HG02970 (cell line): ENCODE results near the gene SIK2.
"Not testable (repeated sequence)": the region's sequence is repeated elsewhere in the genome, so short reads cannot be mapped to it uniquely, and the experiment has no call there.

Experiments
- ATAC-seq: cut with Tn5 transposase; IDR thresholded peaks from one replicate; pipeline ENCODE4 v1.9.1; 2021; ENCODE audit warnings: mild to moderate bottlenecking, moderate library complexity, moderate number of reproducible peaks; ENCODE audit not compliant: unreplicated experiment, low FRiP score

SIK2 gene

DNA sequence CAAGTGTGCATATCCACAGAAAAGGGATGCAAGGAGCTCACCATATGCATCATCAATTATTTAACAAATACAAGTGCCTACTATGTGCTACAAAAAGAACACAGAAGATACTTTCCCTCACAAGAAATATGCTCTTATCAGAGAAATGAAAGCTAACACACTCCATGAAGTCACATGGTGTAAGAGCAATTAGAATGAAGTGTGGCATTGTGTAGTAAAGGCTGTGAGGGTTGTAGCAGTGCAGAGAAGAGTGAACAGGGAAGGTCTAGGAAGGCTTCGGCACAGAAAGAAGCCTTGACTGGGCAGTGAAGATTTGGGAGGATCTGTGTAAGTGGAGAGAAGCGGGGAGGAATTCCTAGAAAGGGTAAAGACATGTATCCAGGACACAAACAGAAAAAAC, 141.5 kb downstream of the SIK2 start:
- no peak for ATAC-seq

DNA sequence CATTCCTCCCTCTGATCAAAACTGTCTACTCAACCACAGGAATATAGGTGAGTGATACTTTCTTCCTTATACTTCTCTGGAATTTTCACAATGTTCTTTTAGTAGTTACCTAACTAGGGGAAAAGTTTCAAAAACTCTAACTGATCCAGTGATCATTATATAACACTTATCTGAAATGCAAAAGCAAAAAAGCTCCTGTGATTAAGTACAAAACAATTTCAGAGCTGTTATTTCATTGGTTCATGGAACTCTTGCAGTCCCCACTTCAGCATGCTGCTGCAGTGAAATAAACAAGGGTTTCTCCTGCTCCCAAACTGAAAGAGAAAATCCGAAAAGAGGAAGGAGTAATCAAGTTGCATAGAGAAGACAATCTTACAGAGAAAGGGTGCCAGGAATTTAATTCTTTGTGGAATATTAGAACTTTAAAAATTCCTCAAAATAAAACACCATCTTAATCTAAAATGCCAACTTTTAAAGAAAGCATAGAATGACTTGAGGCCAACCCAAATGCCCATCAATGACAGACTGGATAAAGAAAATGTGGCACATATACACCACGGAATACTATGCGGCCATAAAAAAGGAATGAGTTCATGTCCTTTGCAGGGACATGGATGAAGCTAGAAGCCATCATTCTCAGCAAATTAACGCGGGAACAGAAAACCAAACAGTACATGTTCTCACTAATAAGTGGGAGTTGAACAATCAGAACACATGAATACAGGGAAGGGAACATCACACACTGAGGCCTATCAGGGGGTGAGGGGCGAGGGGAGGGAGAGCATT, 143.7 kb downstream of the SIK2 start:
- ATAC-seq, result no peak

DNA sequence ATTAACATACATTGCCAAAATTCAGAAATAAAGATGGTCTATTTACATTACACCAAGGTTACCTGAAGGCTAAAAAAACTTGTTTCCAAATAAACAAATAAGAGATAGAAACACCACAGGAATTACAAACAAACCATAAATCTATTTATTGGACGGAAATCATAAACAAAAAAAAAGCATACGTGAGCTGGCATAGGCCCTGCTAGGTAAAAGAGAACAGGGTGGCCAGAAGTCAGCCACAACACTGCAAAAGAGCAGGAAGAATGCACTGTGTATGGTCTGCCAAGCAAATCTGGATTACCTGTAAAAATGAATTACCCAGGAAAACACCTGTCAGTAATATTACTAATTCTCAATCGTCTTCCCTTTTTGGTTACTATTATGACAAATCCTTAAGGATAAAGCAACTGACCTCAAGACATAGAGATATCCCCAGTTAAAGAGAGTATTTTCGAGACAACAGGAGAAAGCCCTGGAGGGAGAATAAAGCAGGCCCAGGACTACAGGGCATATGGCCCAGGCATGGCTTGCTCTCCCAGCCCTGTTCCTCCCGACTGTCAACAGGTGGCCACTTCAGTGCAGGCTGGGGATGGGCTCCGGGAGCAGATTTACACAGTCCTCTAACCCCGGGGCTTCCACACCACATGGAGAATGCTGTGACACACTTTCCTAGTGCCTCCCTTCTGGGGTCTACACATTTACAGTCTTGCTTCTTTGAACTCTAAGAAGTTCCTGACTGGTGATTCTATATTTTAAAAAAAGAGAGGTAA, 146.0 kb downstream of the SIK2 start:
- ATAC-seq, result no peak

DNA sequence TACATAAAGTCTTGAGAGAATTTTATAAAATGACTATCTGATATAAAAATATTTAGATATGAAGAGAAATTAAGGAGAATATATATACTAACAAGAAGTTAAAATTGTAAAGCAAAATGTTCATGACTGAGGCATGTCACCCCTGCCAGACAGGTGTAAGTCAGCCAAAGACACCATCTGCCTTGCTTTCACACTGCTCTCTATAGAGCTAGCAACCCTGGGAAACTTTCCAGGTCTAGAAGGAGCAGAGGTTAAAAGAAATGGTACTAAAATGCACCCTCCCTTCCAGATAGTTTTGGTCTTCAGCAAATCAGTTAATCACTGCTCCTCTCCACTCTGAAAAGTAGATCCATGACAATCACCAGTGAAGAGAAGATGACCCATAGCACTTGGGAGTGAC, 147.4 kb downstream of the SIK2 start:
- no peak for ATAC-seq

DNA sequence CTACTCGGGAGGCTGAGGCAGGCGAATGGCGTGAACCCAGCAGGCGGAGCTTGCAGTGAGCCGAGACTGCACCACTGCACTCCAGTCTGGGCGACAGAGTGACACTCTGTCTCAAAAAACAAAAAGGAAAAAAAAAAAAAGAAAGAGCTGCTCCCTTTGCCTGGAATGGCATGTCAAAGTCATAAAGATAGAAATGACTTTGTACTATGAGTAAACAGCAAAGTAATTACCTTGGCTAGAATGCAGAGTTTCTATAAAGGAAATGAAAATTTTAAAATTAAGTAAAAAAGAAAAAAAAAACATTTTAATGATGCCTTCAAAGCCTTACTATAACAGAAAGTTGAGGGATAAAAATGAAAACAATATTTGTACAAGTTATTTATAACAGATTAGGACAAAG, 153.8 kb downstream of the SIK2 start:
- no peak for ATAC-seq

DNA sequence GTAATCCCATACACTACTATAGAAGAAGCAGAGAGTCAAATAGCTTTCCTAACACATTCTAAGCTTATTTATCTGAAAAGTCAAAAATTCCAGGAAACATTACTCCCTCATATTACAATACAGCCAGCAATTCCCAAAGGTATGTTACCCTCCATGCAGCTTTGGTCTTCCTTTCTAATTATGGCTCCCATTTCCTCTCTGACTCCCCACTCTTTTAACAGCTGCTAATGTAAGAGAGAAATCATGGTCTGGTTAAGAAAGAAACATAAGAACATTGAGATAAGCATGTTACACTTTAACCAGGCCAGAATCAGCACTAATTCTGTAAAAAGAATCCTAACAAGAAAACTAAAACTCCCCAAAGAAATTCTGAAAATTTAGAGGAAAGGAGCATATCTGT, 157.1 kb downstream of the SIK2 start:
- no peak for ATAC-seq

DNA sequence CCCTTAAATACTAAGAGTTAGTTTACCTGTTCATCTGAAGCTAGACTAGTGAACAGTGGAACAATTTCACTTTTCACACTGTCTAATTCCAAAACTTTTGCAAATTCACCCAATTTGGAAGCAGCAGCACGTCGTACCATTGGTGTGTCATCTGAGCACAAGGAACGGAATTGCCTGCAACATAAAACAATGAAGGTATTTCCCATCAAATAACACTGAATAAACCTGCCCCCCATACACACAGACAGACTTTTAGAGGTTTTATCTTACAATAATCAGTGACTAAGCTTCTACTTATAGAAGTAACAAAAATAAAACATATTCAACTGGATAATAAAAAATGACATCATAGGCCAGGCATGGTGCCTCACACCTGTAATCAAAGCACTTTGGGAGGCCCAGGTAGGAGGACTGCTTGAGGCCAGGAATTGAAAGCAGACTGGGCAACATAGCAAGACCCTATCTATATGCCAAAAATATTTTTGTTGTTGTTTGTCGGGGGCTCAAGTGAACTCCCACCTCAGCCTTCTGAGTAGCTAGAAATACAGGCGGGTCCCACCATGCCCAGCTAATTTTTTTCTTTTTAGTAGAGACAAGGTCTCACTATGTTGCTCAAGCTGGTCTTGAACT, 157.6 kb downstream of the SIK2 start:
- no peak for ATAC-seq

DNA sequence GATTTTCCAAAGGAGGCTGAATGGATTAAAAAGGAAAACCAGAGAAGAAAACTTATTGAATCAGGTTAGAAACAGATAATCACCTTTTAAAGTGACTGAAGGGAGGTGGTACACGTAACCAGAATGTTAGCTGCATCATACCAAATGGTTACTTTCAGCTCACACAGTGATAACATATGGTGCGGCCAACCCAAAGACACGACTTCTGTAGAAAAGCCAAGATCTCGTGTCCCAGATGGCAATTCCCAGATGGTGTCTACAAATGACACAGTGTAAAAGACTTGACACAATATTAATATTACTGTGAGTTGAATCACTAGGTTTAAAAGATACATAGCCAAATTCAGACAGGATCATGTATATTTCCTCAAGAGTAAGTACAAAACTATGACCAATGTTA, 158.8 kb downstream of the SIK2 start:
- ATAC-seq, result no peak

DNA sequence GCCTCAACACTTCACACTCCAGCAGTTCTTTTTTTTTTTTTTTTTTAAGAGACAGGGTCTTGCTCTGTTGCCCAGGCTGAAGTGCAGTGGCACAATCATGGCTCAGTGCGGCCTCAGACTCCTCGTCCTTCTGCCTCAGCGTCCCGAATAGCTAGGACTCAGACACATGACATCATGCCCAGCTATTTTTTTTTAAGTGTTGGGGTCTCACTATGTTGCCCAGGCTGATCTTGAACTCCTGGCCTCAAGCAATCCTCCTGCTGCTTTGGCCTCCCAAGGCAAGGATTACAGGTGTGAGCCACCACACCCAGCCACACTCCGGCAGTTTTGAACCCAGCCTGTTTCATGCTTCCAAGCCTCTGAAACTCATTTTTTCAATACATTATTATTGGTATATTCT, 160.3 kb downstream of the SIK2 start:
- ATAC-seq, result no peak

DNA sequence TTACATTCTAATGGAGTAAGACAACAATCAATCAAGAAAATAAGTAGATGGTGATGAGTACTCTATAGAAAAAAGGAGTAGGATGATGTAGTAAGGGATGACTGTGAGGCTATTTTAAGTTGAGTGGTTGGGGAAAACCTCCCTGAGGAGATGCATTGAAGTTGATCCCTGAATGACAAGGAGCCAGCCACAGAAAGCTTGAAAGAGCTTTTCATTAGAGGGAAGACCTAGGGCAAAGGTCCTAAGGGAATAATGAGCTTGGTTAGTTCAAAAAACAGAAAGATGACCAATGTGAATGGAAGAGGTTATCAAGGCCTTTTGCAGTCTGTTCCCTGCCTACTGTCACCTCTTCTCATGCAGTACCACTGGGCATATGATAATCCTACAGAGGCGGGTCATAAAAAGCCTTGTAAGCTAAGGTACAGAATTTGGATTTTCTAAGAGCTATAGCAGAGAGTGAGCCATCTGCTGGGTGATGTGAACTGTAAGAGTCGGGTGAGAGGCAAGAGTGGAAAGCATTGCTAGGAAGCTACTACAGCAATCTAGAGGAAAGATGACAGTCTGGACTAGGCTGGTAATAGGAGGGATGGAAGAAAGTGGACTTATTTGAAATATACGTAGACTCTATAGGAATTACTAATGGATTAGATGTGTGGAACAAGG, 160.9 kb downstream of the SIK2 start:
- ATAC-seq, result no peak

DNA sequence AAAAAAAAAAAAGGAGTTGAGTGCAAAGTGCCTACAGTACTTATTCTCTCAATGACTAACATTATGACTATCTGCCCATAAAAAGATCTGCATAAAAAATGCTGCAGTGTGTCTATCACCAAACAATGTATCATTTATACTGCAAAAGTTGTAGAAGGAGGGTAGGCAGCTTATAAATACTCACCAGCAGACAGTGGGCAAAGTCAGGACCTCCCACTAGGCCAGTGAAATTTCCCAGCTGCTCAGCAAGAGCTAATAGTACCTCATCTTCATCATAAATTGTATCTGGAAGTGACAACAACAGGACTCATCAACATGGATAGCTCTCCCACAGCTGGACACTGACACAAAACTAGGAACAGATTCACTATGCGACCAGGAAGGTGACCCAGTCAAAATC, 162.4 kb downstream of the SIK2 start:
- ATAC-seq, result no peak

DNA sequence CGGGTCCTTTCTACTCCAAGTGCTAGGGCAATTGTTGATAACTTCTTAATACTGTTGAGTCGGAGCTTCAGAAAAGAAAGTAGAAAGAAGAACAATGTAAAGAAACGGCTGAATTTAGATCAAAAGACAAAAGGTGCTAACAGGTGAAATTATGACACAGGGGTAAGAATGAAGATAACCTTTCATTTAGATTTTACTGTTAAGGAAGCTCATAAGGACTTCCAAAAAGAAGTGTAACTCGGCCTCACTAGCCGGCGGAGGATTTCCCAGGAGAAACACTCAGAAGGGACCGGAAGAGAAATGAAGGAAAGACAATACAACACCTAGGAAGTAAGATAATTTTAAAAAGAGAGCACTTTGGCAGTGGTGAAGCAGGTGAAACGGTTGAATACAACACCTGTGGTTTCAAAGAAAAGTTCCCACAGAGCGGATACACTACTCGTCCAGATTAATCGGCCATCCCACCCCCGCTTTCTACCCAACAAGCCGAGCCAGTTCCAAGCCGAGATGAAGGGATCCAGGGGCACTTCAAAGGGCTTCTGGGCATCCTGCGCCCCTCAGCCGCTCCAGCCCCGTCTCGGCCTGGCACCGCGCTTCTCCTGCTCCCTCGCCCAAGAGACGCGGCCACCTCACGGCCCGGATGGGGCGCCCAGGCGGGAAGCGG, 163.2 kb downstream of the SIK2 start:
- peak; percentile 34 for ATAC-seq

DNA sequence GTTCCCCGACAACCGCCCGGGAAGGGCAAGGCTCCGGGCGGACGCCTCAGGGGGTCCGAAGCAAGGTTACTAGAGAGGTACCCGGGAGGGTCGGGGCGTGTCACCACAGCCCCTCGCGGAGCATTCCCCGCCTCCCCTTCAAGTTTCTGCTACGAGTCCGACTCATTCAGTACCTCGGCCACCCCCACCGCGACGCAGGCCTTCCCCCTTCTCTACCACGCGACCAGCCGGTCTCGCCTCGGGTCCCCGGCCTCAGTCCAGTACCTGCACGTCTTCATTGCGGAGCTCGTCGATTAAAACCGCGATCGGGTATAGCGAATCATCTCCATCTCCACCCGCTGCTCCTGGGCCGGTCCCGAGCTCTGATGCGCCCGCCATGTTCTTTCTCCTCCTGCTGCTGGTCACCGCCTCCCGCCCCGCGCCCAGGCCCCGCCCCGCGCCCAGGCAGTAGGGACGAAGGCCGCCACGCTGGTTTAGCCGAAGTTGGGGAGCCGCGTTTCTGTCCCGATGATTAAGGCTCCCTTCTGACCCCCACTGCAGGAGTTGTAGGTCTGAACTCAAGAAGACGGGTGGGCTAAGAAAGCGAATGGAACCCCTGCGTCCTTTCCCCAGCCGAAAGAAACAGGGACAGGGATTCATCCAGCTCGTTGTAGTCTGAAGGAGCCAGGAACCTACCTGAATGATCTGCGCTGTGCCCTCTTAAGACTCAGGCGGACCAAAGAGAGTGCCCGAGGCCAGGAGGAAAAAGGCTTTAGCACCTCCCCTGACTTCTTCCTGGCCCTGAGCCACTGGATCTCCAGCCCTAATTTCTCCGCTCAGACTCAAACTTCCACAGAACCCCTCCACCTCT, 164.0 kb downstream of the SIK2 start, which contains the start of gene PPP2R1B:
PPP2R1B (minus strand) TSS at position 406 of the 850 bp plus-strand sequence; CDS start at position 378, 28 bp downstream.
- ATAC-seq, result peak; percentile 68

DNA sequence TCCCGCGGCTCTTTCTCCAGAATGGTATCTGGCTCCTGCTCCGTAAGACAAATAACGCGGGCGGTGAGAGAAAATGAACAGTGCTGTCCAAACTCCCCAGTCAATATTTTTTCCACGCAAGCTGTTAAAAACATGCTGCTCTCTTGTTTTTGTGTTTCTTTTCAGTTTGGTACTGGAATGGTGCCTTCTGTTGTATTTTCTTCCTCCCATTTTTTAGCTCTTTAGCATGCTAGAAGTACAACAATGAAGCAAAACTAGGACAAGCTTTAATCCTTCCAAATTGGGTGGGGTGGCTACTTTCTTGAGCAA, 164.5 kb downstream of the SIK2 start:
- ATAC-seq, result peak; percentile 4

DNA sequence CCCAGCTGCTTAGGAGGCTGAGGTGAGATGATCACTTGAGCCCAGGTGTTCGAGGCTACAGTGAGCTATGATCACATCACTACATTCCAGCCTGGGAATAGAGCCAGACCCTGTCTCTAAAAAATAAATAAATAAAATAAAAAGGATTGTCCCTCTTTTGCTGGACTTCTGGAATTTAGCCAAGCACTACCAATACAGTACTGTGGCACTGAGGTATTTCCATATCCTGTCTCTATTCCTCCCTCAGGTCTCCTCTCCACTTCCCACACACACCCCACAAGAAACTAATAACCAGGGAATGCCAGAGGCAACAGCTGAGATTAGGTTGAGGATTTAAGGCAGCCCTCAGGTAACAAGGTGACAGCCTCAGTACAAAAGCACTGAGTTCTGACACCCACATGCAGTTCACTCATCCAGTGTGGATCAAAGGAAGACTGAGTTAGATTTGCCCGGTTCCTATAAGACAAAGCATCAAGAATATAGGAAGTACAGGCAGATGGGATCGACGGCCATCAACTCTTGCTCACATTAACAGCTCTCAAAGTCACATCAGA, 168.4 kb downstream of the SIK2 start:
- no peak for ATAC-seq

DNA sequence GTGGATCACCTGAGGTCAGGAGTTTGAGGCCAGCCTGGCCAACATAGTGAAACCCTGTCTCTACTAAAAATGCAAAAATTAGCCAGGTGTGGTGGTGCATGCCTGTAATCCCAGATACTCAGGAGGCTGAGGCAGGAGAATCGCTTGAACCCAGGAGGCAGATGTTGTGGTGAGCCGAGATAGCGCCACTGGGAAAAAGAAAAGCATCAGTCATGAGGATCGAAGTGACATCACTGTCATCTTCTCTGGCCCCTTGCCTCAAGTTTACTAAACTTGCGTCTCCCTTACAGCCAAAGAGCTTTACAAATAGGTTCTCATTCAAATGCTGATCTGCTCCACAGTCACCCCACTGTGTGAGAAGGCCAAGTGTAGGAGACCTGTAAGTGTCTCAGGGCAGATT, 169.0 kb downstream of the SIK2 start:
- ATAC-seq, result not testable (repeated sequence)

DNA sequence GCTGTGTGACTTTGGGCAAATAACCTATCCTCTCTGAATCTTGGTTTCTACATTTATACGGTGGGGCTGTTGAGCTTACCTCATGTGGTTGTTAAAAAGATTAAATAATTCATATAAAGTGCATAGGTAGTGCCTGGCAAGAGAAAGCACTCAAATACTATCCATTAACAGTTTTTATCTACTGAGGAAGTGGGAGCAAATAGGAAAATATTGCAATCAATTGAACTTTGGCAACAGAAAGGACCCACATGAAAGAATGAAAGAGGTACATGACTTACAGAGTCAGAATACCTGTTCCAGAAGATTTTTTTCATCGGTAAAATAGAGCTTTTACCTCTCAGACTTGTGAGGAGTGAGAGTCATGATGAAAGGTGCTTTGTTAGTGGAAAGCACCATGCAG, 170.3 kb downstream of the SIK2 start:
- no peak for ATAC-seq

DNA sequence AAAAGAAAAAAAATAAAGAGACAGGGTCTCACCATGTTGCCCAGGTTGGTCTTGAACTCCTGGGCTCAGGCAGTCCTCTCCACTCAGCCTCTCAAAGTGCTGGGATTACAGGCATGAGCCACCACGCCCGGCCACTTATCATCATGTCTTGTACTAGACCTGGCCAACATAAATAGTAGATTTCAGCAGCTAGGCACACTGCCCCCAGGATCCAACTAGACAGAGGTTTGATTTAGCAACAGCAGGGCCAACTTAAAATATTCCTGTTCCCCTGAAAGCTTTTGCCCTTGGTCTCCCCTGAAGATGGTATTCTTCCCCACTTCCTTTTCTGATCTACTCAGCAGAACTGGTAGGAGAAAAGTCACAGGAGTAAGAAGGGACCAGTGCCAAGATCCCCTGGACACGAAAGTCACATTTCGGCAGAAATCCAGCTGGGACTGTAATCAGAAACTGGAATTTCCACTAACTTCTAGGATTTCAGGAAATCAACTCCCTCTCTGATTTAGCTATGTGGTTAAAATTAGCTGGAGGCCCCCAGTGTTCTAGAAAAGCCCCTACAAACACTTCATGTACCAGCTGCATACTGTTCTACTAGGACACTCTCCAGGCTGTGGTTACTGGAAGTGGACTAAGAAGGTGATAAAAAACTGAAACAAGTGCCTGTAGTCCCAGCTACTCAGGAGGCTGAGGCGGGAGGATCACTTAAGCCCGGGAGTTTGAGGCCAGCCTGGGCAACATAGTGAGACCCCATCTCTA, 172.9 kb downstream of the SIK2 start:
- no peak for ATAC-seq
